Measurements from ENCODE around the gene LMAN1L. TPM values are rescaled to one million over a fixed set of nuclear protein-coding genes. Genes with fewer than 3 reads are reported as not detected.

LMAN1L gene
- total RNA-seq, 1 donor from 2014 or later, result 0.33 TPM

Other genes with a start within 250 kb of the LMAN1L start
- 112 and 113 TPM in 2 replicates for gene CLK3, start 197.0 kb upstream of the LMAN1L start, total RNA-seq
- gene EDC3, start 116.8 kb upstream of the LMAN1L start, total RNA-seq, result 45.7 and 50.2 TPM in 2 replicates
- gene CYP1A1, start 87.3 kb upstream of the LMAN1L start, total RNA-seq, result 0.31 and 0.42 TPM in 2 replicates
- not detected in 2 replicates for gene CYP1A2, start 64.0 kb upstream of the LMAN1L start, total RNA-seq
- 332 and 340 TPM in 2 replicates for gene CSK, start 30.8 kb upstream of the LMAN1L start, total RNA-seq
- 0.09 TPM in 2 replicates for gene CPLX3, start 13.8 kb downstream of the LMAN1L start, total RNA-seq
- 52.6 and 57.3 TPM in 2 replicates for gene ULK3, start 30.3 kb downstream of the LMAN1L start, total RNA-seq
- gene SCAMP2, start 60.5 kb downstream of the LMAN1L start, total RNA-seq, result 89.4 and 94.8 TPM in 2 replicates
- 63.9 and 64.4 TPM in 2 replicates for gene MPI, start 77.2 kb downstream of the LMAN1L start, total RNA-seq
- 68.0 and 82.0 TPM in 2 replicates for gene FAM219B, start 94.0 kb downstream of the LMAN1L start, total RNA-seq
- 314 and 317 TPM in 2 replicates for gene COX5A, start 125.2 kb downstream of the LMAN1L start, total RNA-seq
- gene RPP25, start 143.9 kb downstream of the LMAN1L start, total RNA-seq, result 13.1 and 13.9 TPM in 2 replicates
- 0.92 and 1.3 TPM in 2 replicates for gene SCAMP5, start 182.7 kb downstream of the LMAN1L start, total RNA-seq
- gene PPCDC, start 210.8 kb downstream of the LMAN1L start, total RNA-seq, result 21.4 and 24.5 TPM in 2 replicates